ENCODE measurements around the gene LZTS3.
"Not testable (repeated sequence)": the region's sequence is repeated elsewhere in the genome, so short reads cannot be mapped to it uniquely, and the experiment has no call there.

Gene LZTS3

DNA sequence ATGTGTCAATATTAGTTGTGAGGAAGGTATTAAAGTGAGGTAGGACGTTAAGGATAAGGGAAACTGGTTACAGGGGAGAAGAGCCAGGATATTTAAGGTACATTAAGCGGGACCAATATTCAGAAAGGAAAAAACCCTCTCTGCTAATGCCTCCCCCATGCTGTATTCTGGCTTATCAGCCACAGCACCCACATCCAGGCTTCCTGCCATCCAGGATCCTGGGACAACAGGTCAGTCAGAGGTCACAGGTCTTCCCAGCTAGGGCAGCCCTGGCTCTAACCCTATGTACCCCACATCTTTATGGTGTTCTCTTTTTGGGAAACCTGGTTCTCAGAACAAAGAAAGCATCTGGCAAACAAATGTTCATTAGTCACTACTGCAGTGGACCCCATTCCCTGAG, 25.9 kb upstream of the LZTS3 start:
- DNase-seq (ENCODE audit: low spot score in 2 of 2) (no peak), ATAC-seq (no peak)
- Mint-ChIP-seq H3K9me3 (no peaks in the 10 kb centered on the region), H3K4me3 (no peak overlapping the region), H3K27ac (no peak overlapping the region), H3K4me1 (peaks cover 28% of the 10 kb centered on the region), H3K36me3 (peaks cover 95% of the 10 kb centered on the region)

- ATAC-seq, result no peak
- Mint-ChIP-seq H3K27ac (peak overlapping the region; percentile 50), H3K9me3 (no peaks in the 10 kb centered on the region), H3K4me3 (no peak overlapping the region), H3K36me3 (peaks cover 99% of the 10 kb centered on the region), H3K4me1 (peaks cover 23% of the 10 kb centered on the region)
- no peak for DNase-seq (ENCODE audit: low spot score in 2 of 2)
Measured at GRCh38 chr20:3195590-3196237, 22.4 kb upstream of the LZTS3 start.

DNA sequence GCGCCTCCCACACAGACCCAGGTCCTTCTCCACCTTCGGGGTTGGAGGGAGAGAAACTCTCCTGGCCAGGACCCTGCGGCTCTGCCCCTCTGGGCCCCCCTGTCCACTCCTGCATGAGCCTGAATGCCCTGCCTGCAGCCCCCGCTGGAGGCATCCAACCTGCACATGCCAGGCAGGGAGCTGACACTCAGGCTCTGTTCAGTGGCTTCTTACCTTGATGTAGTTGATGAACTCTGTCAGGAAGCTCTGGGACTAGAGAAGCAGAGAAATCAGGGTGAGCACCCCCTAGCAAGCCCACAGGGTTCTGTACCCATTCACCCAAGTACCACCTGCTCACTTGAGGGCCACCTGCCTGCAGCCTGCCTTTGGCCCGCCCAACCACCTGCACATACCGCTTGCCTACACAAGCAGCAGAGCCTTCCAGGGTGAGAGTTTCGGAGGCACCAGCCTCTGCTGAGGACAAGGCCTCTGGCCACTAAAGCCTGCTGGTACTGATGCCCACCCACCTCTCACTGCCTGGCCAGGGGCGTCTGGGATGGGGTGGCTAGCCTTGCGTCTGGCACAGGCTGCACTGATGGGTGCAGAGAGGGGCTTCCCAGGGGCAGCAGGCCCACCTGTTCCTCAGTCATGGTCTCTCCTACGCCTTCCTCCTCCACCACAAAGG, 21.4 kb upstream of the LZTS3 start:
- Mint-ChIP-seq H3K36me3 (peaks cover 95% of the 10 kb centered on the region), H3K4me1 (peaks cover 21% of the 10 kb centered on the region), H3K27ac (peak overlapping the region; percentile 50), H3K9me3 (no peaks in the 10 kb centered on the region), H3K4me3 (no peak overlapping the region)
- ATAC-seq, result no peak
- no peak for DNase-seq (ENCODE audit: low spot score in 2 of 2)

DNA sequence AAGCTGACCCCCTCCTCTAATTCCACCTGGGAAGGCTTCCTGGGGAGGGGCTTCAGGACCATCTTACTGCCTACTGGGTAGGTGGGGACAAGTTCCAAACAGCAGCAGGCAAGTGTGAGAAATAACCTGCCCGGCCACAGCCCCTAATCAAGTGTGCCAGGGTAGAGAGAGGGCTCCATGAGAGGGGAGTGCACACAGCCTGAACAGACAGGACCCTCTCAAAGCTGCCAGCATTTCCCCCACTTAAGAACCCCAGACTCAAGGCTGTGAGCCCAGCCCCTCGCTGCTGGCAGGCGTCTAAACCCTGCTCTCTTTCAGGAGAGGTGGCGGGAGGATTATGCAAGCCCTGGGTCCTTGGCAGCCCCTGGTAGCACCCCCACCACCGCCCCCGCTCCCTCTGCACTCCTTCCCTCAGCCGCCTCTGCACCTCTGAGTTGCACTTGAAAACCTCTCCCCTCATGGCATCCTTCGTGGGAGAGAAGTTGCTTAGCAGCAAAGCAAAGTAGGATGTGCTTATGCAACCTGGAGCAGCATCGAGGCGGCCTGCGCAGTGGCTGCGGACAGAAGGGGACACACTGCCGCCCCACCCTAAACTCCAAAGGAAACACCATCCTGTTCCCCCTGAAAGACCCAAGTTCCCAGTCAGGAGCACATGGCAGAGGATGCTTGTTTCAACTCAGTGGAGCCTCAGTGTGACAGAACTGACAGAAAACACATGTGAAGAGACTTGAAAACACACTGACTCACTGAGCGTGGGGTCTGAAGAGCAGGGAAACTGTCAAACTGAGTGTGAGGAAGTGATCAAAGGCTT, 20.7 kb upstream of the LZTS3 start:
- no peak for ATAC-seq
- Mint-ChIP-seq H3K4me1 (peaks cover 17% of the 10 kb centered on the region), H3K36me3 (peaks cover 88% of the 10 kb centered on the region), H3K27ac (no peak overlapping the region), H3K4me3 (no peak overlapping the region), H3K9me3 (no peaks in the 10 kb centered on the region)
- DNase-seq (ENCODE audit: low spot score in 2 of 2), result no peak

DNA sequence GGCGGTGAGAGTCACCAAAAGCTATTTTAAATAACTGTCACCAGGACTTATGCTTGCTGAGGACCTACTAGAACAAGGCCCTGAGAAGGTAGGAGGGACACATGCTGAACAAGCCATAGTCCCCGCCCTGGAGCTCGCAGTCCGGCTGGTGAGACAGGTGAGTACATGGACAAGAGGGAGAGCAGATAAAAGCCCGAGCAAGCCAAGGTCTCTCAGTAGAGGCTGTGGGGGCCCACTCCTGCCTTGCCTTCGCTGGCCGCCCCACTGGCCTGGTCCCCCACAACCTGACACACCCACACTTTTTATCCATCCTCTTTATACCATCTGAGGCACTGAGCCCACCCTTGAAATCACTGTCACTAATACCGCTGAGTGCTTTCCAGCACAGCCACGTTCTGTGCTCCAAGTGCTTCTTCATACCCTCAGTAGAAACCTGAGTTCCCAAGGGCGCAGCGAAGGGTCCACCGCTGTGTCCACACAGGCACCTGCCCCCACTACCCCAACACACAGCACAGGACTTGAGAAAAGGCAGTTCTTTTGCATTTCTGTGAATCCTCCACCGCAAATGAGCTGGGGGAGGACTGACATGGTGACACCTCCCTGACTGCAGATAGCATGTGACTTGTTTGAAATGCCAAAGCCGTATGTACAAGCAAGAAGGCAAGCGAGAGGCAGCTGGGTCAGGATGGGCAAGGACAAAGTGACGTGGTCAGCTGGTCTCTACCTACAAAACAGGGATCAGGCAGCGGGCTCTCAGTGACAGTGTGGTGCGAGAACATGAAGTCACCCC, 19.1 kb upstream of the LZTS3 start:
- no peaks in the 10 kb centered on the region for H3K9me3 Mint-ChIP-seq
- H3K27ac Mint-ChIP-seq, result peak overlapping the region; percentile 3
- peaks cover 79% of the 10 kb centered on the region for H3K36me3 Mint-ChIP-seq
- no peak for ATAC-seq
- H3K4me1 Mint-ChIP-seq, result peaks cover 17% of the 10 kb centered on the region
- DNase-seq (ENCODE audit: low spot score in 2 of 2), result no peak
- no peak overlapping the region for H3K4me3 Mint-ChIP-seq

GRCh38 chr20:3190681-3191111, 17.3 kb upstream of the LZTS3 start:
- H3K27ac Mint-ChIP-seq, result no peak overlapping the region
- H3K9me3 Mint-ChIP-seq, result no peaks in the 10 kb centered on the region
- DNase-seq (ENCODE audit: low spot score in 2 of 2), result no peak
- H3K4me1 Mint-ChIP-seq, result peaks cover 12% of the 10 kb centered on the region
- ATAC-seq, result no peak
- H3K36me3 Mint-ChIP-seq, result peaks cover 62% of the 10 kb centered on the region
- H3K4me3 Mint-ChIP-seq, result no peak overlapping the region

DNA sequence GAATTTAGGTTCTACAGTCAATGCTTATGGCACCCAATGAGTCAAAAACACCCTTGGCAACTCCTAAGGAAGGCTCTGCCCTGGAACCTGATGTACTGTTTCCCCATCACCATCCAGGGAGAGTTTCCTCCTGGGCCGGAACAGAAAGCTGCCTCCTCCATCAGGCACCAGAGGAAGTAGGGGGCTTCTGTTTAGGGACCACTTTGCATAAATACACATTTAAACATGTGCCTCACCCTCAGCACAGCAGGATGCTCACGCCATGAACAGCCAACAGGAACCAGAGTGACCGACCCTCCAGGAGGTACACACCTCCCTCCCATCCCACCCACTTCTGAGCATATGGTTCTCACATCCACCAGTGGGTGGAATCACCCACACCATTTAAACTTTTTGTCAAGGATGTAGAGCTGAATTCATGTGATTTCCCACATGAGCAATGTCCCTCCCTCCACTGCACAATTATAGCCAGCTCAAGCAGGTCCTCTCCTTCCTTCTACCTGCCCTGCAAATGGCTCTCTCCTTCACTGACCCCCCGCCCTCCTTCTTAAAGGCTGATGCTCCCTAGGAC, 16.3 kb upstream of the LZTS3 start:
- H3K9me3 Mint-ChIP-seq, result no peaks in the 10 kb centered on the region
- DNase-seq (ENCODE audit: low spot score in 2 of 2) (no peak), ATAC-seq (no peak)
- H3K4me1 Mint-ChIP-seq, result peaks cover 5% of the 10 kb centered on the region
- H3K4me3 Mint-ChIP-seq, result no peak overlapping the region
- H3K27ac Mint-ChIP-seq, result peak overlapping the region; percentile 67
- H3K36me3 Mint-ChIP-seq, result peaks cover 51% of the 10 kb centered on the region

- Mint-ChIP-seq H3K36me3 (peaks cover 44% of the 10 kb centered on the region), H3K27ac (peak overlapping the region; percentile 67), H3K9me3 (no peaks in the 10 kb centered on the region), H3K4me3 (no peak overlapping the region), H3K4me1 (peaks cover 5% of the 10 kb centered on the region)
- DNase-seq (ENCODE audit: low spot score in 2 of 2) (no peak), ATAC-seq (no peak)
Measured at GRCh38 chr20:3188823-3189413, 15.6 kb upstream of the LZTS3 start.

- not testable (repeated sequence) for H3K4me1 Mint-ChIP-seq; ATAC-seq; H3K4me3 Mint-ChIP-seq; H3K27ac Mint-ChIP-seq; DNase-seq (ENCODE audit: low spot score in 2 of 2); H3K9me3 Mint-ChIP-seq
- H3K36me3 Mint-ChIP-seq, result peaks cover 34% of the 10 kb centered on the region
Measured at GRCh38 chr20:3187861-3188260, 14.5 kb upstream of the LZTS3 start.

DNA sequence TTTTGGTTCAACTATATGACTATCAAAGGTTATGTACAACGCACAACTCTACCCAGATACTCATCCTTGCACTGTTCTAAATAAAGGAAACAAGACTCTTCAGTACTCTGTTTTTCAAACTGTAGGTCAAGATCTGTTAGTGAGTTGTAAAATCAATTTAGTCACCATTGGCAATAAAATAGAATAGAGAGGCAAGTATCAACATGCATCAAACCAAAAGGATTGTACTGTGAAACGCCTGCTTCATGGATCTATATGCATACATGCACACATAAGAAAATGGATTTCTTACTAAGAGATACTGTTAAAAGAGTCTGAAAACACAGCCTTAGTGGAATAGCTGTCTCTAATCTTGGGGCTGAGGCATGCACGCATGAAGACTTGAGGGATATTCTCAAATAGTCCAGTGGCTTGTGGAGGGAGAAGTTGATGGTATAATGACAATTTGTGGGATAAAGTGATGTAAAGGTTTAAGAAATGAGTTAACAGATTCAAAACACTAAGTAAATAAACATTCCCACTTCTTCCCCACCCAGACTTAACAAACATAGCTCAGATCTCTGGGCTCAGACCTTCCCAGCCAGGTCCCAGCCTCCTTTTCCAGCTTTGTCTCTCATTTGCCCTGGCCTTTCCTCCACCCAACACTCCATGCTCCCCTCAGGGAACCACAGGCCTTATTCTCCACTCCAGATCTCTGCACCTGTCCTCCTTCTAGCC, 10.7 kb upstream of the LZTS3 start:
- Mint-ChIP-seq H3K4me3 (no peak overlapping the region), H3K9me3 (no peaks in the 10 kb centered on the region), H3K36me3 (peaks cover 13% of the 10 kb centered on the region), H3K27ac (no peak overlapping the region), H3K4me1 (no peaks in the 10 kb centered on the region)
- ATAC-seq (no peak), DNase-seq (ENCODE audit: low spot score in 2 of 2) (no peak)

GRCh38 chr20:3182429-3182828, 9.1 kb upstream of the LZTS3 start:
- not testable (repeated sequence) for H3K4me3 Mint-ChIP-seq; DNase-seq (ENCODE audit: low spot score in 2 of 2); H3K27ac Mint-ChIP-seq; H3K9me3 Mint-ChIP-seq; H3K36me3 Mint-ChIP-seq; ATAC-seq; H3K4me1 Mint-ChIP-seq

DNA sequence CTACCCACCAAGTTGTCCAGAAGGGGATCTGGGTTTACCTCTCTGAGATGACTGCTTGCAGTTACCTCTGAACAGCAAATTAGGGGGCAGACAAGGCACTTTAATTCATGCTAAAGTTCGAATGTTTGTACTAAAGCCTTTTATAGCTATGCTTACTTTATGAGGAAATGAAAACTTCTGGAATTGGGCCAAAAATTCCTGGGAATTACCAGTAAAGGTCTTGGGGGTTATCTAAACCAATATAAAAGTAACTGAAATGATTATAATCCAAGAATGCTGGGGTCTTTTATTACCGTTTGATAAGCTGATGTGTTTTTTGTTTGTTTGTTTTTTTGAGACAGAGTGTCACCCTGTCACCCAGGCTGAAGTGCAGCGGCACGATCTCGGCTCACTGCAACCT, 7.9 kb upstream of the LZTS3 start:
- no peaks in the 10 kb centered on the region for H3K9me3 Mint-ChIP-seq
- H3K36me3 Mint-ChIP-seq, result peaks cover 6% of the 10 kb centered on the region
- DNase-seq (ENCODE audit: low spot score in 2 of 2), result no peak
- no peak overlapping the region for H3K27ac Mint-ChIP-seq
- ATAC-seq, result no peak
- H3K4me1 Mint-ChIP-seq, result no peaks in the 10 kb centered on the region
- no peak overlapping the region for H3K4me3 Mint-ChIP-seq

DNA sequence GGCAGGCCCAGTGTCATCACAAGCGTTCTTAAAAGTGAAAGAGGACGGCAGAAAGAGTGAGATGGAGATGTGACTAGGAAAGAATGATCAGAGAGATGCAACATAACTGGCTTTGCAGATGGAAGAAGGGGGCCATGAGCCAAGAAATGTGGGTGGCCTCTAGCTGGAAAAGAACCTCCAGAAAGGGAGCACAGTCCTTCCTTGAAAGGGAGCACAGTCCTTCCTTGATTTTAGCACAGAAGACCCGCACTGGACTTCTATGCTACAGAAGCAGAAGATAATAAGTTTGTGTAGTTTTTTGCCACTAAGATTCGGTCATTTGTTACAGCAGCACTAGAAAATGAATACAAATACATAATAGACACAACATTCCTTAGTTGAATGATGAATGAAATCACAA, 7.0 kb upstream of the LZTS3 start:
- DNase-seq (ENCODE audit: low spot score in 2 of 2), result no peak
- Mint-ChIP-seq H3K4me1 (no peaks in the 10 kb centered on the region), H3K36me3 (peaks cover 6% of the 10 kb centered on the region), H3K27ac (no peak overlapping the region), H3K4me3 (no peak overlapping the region), H3K9me3 (no peaks in the 10 kb centered on the region)
- no peak for ATAC-seq

All from stimulated activated effector memory CD8-positive, alpha-beta T cell treated with anti-CD3 and anti-CD28 coated beads, Interleukin-12 subunit alpha, Interleukin-12 subunit beta, amount 100 ng/mL, for 72 hours (primary cell).